CD4-positive, alpha-beta T cell treated with Interleukin-1 beta for 1 hour (primary cell): ENCODE data around the gene DNASE2.
A peak's percentile ranks its signal among the peaks of the same experiment; 100 is the strongest.
"Not testable (repeated sequence)": the region's sequence is repeated elsewhere in the genome, so short reads cannot be mapped to it uniquely, and the experiment has no call there.

Source experiments
- DNase-seq, 2 donors: peaks; one replicate each; pipeline ENCODE4 v3.0.0-alpha.2; 2020 to 2022

Gene DNASE2

GRCh38 chr19:12859546-12859945 is 21.7 kb downstream of the DNASE2 start:
- no peak for DNase-seq

GRCh38 chr19:12858041-12858928 is 23.0 kb downstream of the DNASE2 start:
- no peak for DNase-seq

- no peak for DNase-seq
Measured at GRCh38 chr19:12856653-12857052, 24.6 kb downstream of the DNASE2 start.

- DNase-seq, result peak; percentile 83 to 84
Measured at GRCh38 chr19:12847159-12848139, 33.8 kb downstream of the DNASE2 start.

- not testable (repeated sequence) for DNase-seq
Measured at GRCh38 chr19:12846613-12847012, 34.6 kb downstream of the DNASE2 start.

- no peak for DNase-seq
Measured at GRCh38 chr19:12843999-12844732, 37.1 kb downstream of the DNASE2 start.

- no peak for DNase-seq
Measured at GRCh38 chr19:12843328-12843727, 37.9 kb downstream of the DNASE2 start.

GRCh38 chr19:12842511-12842910 is 38.7 kb downstream of the DNASE2 start:
- DNase-seq, result no peak

GRCh38 chr19:12841094-12841493 is 40.2 kb downstream of the DNASE2 start:
- DNase-seq, result no peak

DNA sequence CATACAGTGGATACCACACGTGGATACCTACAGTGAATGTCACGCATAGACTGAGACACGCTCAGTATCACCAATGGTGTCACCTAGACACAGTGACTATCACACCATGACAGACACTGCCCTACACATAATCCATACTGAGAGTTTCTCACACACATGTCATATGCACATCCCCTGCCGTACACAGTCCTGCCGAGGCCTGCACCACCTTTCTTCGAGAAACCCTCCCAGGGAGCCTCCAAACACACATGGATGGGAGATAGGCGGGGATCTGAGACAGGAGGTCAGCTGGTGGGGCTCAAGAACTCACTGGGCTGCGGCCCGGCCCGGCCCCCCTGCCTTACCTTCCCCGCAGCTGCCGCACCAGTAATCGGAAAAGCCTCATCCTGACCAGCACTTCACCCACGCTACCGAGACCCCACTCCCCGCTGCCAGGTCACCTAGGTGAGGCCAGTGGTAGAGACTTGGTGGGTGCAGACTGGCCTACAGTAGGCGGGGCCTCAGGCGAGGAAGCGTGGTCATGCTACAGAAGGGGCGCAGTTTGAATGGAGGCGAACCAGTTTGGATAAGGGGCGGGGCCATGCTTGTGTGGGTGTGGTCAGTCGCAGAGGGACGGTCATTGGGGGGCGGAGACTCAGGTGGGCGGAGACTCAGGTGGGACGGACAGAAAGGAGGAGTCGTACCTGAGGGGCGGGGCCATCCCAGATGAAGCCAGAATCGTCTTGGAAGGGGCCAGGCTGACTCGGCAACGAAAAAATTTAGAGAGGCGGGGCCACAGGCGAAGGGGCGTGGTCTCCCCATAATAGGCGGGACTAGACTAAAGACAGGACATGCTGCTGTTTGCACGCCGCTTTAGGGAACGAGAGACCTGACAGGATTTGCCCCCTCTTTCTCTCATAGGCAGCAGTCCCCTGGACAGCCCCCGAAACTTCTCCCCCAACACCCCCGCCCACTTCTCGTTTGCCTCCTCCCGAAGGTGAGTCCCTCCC is 40.9 kb downstream of the DNASE2 start:
- peak; percentile 31 to 36 for DNase-seq

GRCh38 chr19:12838886-12839756 is 42.1 kb downstream of the DNASE2 start:
- peak; percentile 25 to 31 for DNase-seq

DNA sequence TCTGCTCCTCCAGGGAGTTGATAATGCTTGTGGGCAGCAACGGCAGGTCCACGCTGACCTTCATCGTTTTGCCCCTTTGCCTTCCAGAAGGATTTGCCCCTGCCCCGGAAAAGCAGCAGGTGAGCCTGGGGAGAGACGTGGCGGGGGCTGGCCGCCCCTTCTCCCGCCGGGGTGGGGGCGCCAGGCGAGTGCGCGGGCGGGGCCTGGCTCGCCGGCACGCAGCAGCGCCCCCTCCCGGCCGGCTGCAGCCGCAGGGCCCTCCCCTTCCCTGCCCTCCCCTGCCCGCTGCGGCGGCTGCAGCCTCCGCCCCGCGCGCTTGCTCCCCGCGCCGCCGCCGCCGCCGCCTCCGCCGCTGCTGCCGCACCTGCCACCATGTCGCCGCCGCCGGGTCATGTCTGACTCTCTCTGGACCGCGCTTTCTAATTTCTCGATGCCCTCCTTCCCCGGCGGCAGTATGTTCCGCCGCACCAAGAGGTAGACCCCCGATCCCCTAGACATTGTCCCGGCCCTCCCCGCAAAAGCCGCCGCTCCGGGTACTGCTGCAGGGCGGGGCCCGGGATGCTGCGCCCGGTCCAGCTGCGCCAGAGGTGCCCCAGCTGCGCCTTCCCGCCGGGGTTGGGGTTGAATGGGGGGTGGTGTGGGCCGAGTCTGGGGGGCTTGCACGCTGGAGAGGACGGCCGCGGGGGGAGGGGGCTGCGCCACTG is 42.9 kb downstream of the DNASE2 start, which contains the start of gene MAST1:
MAST1 (plus strand) TSS at position 334 of the 704 bp plus-strand sequence; CDS start at position 392, 58 bp downstream.
- peak; percentile 46 to 52 for DNase-seq

- DNase-seq, result no peak
Measured at GRCh38 chr19:12837225-12837624, 44.0 kb downstream of the DNASE2 start.

GRCh38 chr19:12836529-12836863 is 44.8 kb downstream of the DNASE2 start:
- no peak for DNase-seq

DNA sequence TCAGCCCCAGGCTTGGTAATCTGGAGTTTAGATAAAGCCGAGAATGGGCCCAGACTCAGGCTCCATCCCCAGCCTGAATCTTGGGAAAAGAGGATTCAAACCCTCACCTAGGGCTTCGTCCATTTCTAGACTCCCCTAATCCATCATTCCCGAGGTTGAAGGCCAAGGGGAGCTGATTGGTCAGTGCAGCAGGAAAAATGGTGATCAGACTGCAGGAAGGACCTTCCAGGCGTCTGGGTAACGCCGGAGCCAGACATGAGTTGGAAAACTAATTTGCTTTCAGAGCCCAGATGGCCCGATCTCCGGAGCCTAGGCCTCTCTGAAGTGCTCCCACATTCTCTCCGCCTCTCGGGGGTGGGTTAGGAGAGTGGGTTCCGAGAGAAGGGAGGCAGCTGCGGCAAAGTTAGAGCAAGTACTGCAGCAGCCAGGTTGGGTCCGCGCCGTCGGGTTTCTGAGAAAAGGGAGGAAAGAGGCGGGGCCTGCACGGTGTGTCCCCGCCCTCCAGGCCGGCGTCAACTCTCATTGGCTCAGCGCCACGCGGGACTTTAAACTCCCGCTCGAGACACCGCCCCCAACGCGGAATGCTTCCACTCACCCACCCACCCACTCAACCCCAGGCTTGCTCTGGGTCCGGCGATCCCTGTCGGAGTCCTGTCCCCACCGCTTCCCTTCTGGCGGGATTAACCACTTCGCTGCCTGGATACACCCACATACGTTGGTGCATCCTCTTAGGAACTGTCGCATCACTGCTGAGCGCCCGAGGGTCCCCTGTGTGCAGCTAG is 46.1 kb downstream of the DNASE2 start:
- DNase-seq, result peak in 1 of 2 donors; percentile 22

DNA sequence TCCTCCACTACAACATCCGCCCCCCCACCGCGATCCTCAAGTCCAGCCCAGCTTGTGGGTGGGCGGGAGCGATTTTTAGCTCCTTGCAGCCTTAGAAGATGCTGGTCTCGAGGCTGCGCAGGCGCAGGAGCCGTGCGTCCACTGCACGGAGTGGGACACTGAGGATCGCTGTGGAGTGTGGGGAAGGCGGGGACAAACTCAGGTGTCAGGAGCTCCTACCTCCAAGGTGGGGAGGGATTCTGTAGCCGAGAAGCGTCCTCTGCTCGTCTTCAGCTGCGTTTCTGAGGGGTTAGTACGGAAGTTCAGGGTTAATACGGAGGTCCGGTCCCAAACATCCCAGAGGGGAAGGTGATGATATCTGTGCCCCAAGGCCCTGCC is 46.7 kb downstream of the DNASE2 start, which contains the start of gene RTBDN:
RTBDN (minus strand) TSS at position 14 of the 378 bp plus-strand sequence. CDS start 4,600 bp downstream, outside the sequence.
- no peak for DNase-seq

DNA sequence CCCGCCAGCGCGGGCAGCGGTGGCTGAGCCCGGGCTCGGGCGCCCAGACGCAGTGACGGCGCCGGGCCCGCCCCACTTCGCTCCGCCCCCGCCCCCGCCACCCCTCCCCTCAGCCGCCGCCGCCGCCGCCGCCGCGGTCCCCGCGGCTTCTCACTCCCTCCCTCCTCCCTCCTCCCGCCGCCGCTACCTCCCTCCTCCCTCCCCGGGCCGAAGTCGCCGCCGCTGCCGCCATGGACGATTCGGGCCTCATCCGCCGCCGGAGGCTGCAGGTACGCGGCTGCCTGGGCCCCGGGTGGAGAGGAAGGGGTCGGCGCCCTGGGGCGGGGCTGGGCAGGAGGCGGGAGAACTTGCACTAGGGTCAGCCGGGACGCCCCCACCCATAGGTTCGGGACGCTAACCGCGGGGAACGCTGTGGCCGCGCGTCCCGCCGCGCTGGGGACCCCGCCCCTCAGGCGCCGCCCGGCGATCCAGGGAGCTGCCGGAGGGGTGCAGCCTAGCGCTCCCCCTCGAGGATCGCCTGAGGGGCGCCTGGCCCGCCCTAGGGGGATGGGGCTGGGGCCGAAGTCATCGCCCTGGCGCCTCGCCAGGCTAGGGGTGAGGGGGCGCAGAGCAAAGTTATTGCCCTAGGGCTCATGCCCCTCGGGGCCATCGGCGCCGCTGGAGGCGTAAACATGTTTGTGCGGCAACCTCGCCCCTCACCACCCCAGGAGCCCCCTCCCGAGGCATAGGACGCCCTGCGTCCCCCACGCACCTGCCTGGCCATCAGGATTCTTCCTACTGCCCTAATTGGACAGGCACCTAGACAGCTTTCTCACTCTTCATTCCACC is 47.3 kb downstream of the DNASE2 start:
- peak; percentile 56 to 59 for DNase-seq

GRCh38 chr19:12833418-12833737 is 47.9 kb downstream of the DNASE2 start:
- no peak for DNase-seq
